Activated T-cell treated with anti-CD3 and anti-CD28 coated beads for 1 hour (primary cell): ENCODE data around the gene TNS3.

Source experiments
- DNase-seq: peaks from one replicate; pipeline ENCODE4 v3.0.0-alpha.2; 2020; ENCODE audit warnings: low read depth

The TNS3 gene

GRCh38 chr7:47506382-47507339 lies 75.2 kb downstream of the TNS3 start:
- DNase-seq: no peak

- no peak for DNase-seq
Measured at GRCh38 chr7:47505312-47506007, 76.5 kb downstream of the TNS3 start.

- DNase-seq: no peak
Measured at GRCh38 chr7:47504551-47505311, 77.2 kb downstream of the TNS3 start.

DNA sequence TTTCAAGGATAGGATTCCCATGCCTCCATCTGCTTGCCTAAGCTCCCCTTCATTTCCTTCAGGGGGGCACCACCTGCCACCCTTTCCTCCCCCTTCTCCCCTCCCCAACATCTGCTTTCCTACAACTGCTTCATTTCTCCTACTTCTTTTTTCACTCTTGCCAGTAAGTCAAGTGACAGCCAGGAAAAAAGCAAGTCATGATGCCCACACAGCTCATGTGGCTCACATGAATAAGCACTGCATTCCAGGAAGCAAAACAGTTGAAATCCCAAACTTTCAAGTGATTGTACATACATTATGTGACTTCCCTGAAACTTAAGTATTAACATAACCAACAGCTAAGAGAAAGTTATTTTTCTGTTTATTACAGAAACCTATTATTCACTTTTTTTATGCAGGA lies 78.6 kb downstream of the TNS3 start:
- DNase-seq: no peak

GRCh38 chr7:47502240-47502877 lies 79.6 kb downstream of the TNS3 start:
- DNase-seq: no peak

- no peak for DNase-seq
Measured at GRCh38 chr7:47501406-47501805, 80.5 kb downstream of the TNS3 start.

DNA sequence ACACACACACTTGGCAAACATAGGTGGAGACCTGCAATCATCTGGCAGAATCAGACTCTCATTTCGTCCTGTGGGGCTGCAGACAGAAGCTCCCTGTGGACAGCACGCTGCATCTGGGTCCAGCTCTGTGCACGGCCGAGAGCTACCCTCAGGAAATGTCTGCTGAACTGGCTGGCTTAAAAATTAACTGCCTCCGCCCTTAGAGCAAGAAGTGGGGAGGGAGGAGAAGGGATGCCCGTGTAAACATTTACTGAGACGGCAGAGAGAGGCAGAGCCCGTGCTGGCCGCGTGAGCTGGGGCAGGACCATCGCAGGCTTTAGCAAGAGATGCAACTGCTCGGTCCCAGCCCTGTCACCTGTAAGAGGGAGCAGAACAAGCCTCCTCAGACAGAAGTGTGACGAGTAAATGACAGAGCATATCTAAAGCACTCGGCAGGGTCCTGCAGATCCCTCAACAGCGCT lies 81.8 kb downstream of the TNS3 start:
- no peak for DNase-seq

DNA sequence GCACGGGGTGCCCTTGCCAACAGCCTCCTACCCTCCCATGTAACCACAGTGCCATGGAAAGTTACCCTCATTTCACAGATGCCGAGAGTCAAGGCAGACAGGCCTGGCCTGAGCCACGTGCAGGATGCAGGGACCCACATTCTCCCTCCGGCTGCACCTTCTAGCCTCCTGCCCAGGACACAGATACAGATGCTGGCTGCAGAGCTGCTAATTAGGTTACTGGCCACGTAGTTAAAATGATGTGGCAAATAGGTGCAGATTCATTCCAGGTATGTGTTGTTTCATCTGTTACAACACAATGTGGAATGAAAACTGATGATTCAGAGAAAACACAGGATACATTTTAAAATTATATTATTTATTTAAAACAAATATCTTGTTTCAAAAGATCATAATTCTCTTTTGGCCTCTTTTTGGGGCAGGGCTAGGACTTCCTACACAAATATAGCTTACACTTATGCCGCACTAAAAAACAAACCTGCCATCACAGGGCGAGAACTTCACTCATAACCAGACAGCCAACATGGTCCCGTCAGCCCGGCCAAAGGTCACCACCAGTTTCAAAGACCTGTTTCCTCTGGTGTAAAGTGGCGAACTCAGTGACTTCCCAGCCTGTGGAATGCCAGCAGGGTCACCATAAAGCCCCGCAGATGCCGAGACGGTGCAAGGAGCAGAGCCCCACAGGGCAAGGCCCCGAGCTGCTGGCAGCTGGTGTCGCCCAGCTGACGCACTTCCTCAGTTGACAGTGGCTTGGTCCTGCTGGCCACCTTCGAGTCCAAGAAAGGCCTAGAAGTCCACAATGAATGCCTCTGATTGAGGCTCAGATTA lies 83.5 kb downstream of the TNS3 start:
- DNase-seq: no peak

DNA sequence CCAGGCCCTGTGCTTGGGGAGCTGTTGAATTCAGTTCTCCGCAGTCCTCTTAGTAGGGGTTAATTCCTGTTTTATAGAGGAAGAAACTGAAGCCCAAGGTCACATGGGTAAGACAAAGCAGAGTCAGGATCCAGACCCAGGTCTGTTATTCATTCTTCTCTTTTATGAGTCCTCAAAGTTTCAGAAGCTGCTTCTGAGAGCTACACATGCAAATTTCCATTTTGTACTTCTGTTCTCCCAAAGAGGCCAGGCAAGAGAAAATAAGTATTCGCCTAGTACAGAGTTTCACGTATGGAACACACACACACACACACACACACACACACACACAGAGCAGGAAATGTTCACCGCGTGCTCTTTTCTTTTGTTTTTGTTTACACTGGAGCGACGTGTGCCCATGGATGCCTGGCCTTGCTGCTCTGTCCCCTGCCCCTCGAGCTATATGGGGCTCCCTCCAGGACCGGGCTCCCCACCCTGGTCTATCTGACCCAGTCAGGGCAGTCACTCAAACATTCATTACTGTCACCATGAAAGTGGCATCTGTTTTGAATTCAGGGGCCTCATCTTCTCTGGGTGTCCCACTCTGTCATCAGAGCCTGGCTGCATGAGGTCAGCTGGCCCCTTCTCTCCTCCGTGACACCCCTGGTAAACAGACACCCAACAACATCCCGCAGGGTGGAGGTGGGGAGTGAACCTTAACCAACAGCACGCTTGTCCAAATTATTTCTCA lies 84.4 kb downstream of the TNS3 start:
- no peak for DNase-seq

DNA sequence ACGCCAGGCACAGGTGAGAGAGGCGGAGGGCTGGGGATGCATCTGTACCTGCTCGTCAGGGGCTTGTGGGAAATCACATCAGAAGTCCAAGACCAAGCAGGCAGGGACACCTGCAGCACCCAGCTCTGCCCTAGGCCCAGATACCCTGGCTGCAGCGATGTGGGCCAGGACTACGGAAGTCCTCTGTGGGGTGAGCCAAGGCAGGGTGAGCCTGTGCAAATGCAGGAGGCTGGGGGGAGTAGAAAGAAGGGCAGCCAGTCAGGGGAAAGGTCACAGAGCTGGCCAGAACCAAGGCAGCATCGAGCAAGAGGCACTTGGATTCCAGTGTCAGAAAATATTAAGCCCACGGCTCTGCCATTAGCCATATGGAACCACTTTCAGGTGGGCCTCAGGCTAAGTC lies 85.2 kb downstream of the TNS3 start:
- no peak for DNase-seq

DNA sequence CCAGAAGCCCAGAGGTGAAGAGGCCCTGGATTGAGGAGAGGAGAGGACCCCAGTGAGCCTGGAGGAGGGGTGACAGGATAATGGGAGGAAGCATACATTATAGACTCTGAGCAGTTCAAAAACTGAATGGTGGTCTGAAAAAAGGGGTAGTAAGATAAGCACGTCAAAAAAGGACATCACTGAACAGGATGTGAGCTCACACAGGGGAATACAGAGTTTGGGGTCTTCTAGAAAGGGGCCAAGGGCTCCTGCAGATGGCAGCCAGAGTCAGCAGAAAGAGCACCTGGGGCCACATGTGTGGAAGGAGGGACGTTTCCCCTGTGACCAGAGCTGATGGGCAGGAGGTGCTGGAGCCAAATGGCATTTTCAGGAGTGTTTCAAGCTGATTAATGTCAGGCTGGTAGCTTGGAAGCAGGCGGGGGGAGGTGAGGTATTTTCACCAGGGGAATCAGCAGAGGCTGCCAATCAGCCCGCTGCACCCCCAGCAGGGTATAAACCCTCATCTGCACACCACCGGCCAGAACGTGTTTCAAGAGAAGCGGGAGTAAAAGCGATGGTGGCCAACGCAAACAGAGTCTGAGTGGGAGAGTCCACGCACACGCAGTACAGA lies 85.8 kb downstream of the TNS3 start:
- no peak for DNase-seq

GRCh38 chr7:47493976-47494911 lies 87.7 kb downstream of the TNS3 start:
- DNase-seq: no peak

GRCh38 chr7:47492716-47493325 lies 89.1 kb downstream of the TNS3 start:
- no peak for DNase-seq

DNA sequence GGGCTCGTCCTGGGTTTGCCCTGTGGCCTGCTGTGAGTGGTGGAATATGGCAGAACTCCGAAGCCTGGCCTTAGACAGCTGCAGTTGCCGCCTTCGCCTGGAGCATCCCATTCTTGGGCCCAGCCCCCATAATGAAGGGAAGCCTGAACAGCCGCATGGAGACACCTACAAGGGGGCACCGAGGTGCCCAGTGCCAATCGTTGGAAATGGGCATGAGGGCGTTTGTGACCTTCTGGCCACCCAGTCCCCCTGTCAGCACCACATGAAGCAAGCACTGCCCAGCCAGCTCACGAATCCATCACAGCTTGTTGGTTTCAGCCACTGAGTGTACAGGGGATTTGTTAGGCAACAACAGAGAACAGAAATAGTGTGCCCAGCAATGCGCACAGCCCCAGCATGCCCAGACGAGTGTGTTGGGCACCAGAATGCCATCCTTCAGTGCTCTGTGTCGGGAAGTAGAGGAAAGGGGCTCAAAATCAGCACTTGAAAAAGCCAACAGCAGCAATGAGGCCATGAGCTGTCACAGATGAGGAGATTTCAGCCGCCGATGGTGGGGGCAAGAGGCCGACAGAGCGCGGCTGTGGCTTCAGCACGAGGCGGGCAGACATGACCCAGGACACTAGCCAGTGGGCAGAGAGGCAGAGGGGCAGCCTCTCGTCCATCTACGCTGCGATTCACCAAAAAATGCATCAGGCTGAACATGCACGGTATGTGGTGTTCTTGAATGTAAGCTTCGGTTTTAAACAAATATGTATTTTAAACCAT lies 91.2 kb downstream of the TNS3 start:
- no peak for DNase-seq

DNA sequence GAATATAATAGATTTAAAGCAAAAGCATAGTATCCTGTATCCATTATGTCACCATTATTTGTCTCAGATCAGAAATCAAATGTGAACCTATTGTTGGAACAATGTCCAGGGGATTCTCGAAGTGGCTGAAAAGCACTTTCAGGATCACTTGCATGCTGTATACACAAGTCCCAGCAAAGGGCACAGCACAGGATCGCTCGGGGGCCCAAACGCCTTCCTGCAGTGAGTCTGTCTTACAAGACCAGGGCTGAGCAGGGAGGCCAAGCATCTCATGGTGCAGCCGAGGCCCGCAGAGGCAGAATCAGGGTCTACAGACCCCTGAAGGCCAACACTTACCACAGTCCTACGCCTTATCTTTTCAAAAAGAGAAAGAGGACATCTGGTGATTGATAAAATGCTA lies 92.3 kb downstream of the TNS3 start:
- no peak for DNase-seq

DNA sequence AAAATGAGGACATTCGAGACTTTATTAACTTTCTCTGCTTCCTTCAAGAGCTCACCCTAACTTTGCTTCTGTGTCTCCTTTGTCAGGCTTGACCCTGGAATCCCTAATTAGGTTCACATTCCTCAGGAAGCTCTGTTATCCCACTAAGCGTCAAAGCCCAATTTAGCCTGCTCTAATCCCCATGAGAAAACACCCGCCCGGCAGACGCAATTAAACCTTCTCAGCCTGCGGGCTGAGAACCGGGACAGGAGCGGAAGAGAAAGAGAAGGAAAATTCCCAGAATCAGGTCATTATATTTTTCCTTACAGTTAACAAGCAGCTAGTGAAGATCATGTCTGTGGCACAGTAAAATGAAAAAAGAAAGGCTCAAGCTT lies 93.0 kb downstream of the TNS3 start:
- no peak for DNase-seq

DNA sequence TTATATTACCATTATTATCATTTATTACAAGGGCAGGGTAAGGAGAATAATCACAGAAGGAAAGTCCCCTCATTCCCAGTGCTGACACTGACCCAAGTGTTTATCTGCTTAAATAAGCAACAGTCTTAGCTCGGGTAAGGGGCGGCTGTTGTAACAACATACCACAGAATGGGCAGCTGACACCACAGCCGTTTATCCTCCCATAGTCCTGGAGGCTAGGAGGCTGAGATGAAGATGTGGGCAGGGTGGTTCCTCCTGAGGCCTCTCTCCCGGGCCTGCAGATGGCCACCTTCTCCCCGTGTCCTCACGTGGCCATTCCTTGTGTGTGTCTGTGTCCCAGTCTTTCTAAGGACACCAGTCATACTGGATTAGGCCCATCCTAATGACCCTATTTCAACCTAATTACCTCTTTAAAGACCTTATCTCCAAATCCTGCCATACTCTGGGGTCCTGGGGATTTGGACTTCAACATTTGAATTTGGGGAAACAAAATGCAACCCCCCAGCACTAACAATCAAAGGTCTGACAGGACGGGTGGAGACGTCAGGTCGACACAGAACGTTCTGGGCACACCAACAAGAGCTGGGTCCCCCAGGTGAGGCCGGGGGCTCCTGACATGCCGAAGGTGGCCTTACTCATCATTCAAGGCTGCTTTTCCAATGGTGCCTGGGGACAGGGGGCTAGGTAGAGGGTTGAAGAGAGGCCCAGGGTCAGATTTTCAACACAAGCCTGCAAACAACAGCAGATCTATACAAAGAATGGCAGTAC lies 93.5 kb downstream of the TNS3 start:
- DNase-seq: no peak
